MCF 10A (cell line): ENCODE measurements around the gene SSR2. TPM values are rescaled to one million over a fixed set of nuclear protein-coding genes. Genes with fewer than 3 reads are reported as not detected.
A peak's percentile ranks its signal among the peaks of the same experiment; 100 is the strongest.

Experiments used
- BruUV-seq: library from RNA; stranded (reverse); fragments of 400-500 nt; replicated peaks from 2 replicates; lab custom pipeline; 2021; lab: Mats Ljungman, UMichigan
- CTCF ChIA-PET: fragments of 300-600 bp; sonication (Branson Sonifier 250); formaldehyde crosslinking; extraction: SDS; loops from one replicate; lab custom pipeline; 2021; ENCODE audit warnings: antibody characterized with exemption, inconsistent platforms; lab: Yijun Ruan, JAX
- POLR2A ChIA-PET: fragments of 300-600, 350-650 bp; sonication (Branson Sonifier 250); formaldehyde crosslinking; extraction: SDS; loops from one replicate; lab custom pipeline; 2020; ENCODE audit warnings: antibody characterized with exemption, inconsistent platforms; lab: Yijun Ruan, JAX
- DNase-seq: peaks from one replicate; pipeline ENCODE4 v3.0.0-alpha.2; 2018; ENCODE audit not compliant: unreplicated experiment
- H3K27ac Mint-ChIP-seq: one replicate; pipeline ENCODE4 v1.8.0; 2022; ENCODE audit warnings: mild to moderate bottlenecking, low read depth, mixed read lengths; ENCODE audit not compliant: unreplicated experiment
- H3K27me3 Mint-ChIP-seq: one replicate; pipeline ENCODE4 v1.8.0; 2022; ENCODE audit warnings: mixed read lengths; ENCODE audit not compliant: insufficient read depth, unreplicated experiment
- H3K36me3 Mint-ChIP-seq: one replicate; pipeline ENCODE4 v1.8.0; 2022; ENCODE audit warnings: mild to moderate bottlenecking, moderate library complexity, mixed read lengths; ENCODE audit not compliant: insufficient read depth, unreplicated experiment
- H3K4me1 Mint-ChIP-seq: one replicate; pipeline ENCODE4 v1.8.0; 2022; ENCODE audit warnings: mixed read lengths; ENCODE audit not compliant: insufficient read depth, unreplicated experiment
- H3K4me3 Mint-ChIP-seq: one replicate; pipeline ENCODE4 v1.8.0; 2022; ENCODE audit warnings: mild to moderate bottlenecking, moderate library complexity, mixed read lengths; ENCODE audit not compliant: unreplicated experiment
- H3K9me3 Mint-ChIP-seq: one replicate; pipeline ENCODE4 v1.8.0; 2022; ENCODE audit warnings: mixed read lengths; ENCODE audit not compliant: unreplicated experiment
- intact Hi-C: fragments of 100-400 bp; cut with micrococcal nuclease; formaldehyde crosslinking; loops from 2 replicates; pipeline ENCODE4 v1.14.1; 2022
- total RNA-seq: library from RNA; stranded (reverse); gene quantifications from 2 replicates; pipeline ENCODE4 v1.2.3, GENCODE V29; 2022
- TF ChIP-seq, protein P1 (sequence below): fragments of 200-600 bp; IDR thresholded peaks from one replicate; pipeline ENCODE4 v1.8.0; 2022; ENCODE audit warnings: antibody characterized with exemption, mild to moderate bottlenecking; ENCODE audit not compliant: unreplicated experiment

Gene SSR2
- total RNA-seq, 1 experiment from 2014 or later, result 477 TPM

DNA sequence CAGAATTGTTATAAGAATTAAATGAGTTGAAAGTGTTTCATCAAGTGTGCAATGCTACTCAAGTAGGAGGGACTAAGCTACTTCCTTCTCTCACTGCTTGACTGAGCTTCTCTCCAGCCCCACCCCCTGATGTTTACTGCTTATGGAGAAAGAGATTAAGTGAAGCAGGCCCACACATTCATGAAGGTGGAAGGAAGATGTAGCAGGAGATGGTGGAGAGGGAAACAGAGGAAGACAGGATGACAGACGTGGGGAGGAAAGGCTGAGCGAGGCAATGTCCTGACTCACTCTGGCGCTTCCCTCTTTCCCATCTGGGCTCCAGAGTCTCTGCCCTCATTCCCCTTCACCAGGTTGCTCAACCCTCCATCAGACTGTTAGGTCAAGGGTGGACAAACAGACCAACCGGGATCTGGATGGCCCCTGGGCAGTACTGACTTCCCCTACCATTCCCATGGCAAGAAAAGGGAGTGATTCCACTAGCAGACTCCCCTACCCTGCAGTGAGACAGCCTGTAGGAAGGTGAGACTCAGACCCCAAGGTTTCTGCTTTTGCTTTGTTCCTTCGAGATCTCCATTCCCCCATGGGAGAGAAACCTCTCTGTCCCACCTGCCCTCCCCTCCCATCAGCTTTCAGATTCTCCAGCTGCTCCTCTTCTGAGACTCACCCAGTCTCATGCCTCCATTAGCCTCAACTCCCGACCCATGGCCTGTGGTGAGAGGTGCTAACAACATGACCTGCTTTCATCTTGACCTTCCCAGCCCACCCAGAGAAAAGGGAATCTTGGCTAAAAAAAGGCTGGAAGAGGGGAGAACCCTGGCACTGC, 39.3 kb downstream of the SSR2 start:
- Mint-ChIP-seq H3K27ac (peak overlapping the region; percentile 90), H3K4me1 (peaks cover 69% of the 10 kb centered on the region), H3K4me3 (peak overlapping the region; percentile 81), H3K36me3 (peaks cover 20% of the 10 kb centered on the region), H3K9me3 (no peaks in the 10 kb centered on the region), H3K27me3 (no peaks in the 10 kb centered on the region)
- DNase-seq, result peak; percentile 93
- ChIA-PET POLR2A (interaction anchor here (0.6 to 13.3 kb wide), 12 partner anchors 17 to 712 kb away, joined by 3 to 294 read pairs (median 4); partner anchors contain the start of genes KHDC4 and RXFP4), CTCF (interaction anchor here (0.5 to 11.9 kb wide), 12 partner anchors 7 to 611 kb away, joined by 3 to 136 read pairs (median 6); partner anchors contain the start of genes KHDC4 and RXFP4)
- TF ChIP-seq, protein P1, sequence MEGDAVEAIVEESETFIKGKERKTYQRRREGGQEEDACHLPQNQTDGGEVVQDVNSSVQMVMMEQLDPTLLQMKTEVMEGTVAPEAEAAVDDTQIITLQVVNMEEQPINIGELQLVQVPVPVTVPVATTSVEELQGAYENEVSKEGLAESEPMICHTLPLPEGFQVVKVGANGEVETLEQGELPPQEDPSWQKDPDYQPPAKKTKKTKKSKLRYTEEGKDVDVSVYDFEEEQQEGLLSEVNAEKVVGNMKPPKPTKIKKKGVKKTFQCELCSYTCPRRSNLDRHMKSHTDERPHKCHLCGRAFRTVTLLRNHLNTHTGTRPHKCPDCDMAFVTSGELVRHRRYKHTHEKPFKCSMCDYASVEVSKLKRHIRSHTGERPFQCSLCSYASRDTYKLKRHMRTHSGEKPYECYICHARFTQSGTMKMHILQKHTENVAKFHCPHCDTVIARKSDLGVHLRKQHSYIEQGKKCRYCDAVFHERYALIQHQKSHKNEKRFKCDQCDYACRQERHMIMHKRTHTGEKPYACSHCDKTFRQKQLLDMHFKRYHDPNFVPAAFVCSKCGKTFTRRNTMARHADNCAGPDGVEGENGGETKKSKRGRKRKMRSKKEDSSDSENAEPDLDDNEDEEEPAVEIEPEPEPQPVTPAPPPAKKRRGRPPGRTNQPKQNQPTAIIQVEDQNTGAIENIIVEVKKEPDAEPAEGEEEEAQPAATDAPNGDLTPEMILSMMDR, result no peak
- no TSS peak for BruUV-seq
- intact Hi-C loops, result loop anchor here (10.0 kb wide), 1 partner anchor 257 kb away; no protein-coding TSS in a partner anchor

DNA sequence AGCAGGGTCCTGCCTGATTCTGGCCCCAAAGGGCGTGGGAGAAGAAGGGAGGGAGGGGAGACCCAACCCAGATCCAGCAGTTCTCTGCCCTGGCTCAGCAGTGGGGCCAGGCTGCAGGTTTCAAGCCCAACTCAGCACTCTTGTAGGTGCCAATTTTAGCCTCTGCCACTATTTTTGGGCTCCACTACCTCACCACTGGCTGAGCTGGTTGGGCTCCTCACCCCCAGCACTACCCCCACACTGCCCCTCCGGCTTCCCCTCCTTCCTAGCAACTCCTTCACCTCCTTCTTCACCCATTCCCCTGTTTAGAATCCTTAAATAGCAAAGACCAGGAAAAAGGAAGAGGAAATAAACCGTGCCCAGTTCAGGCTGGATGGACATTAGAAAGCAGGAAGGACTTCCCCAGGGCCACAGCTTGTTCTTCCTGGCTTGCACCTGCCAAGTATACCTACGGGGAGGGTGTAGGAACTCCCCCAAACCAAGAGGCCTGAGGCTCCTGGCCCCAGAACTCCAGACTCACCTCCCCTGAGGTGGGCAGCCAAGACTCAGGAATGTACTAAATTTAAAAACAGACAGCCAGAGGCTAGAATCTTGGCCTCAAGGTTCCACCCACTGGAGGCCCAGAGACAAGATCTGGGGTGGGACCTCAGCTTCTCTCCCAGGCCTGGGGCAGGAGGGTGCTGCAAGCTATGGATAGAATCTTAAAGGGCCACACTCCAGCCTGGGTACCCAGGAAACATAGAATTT, 41.0 kb downstream of the SSR2 start:
- Mint-ChIP-seq H3K36me3 (peaks cover 20% of the 10 kb centered on the region), H3K4me1 (peaks cover 87% of the 10 kb centered on the region), H3K4me3 (peak overlapping the region; percentile 81), H3K27me3 (no peaks in the 10 kb centered on the region), H3K27ac (peak overlapping the region; percentile 90), H3K9me3 (no peaks in the 10 kb centered on the region)
- peak; percentile 83 for DNase-seq
- CTCF ChIA-PET, result interaction anchor here (0.6 to 11.9 kb wide), 9 partner anchors 9 to 150 kb away, joined by 4 to 136 read pairs (median 11); partner anchors contain the start of genes KHDC4 and RXFP4
- no TSS peak for BruUV-seq
- TF ChIP-seq, protein P1, result no peak
- POLR2A ChIA-PET, result interaction anchor here (0.6 to 13.3 kb wide), 15 partner anchors 9 to 753 kb away, joined by 3 to 294 read pairs (median 5); partner anchors contain the start of genes KHDC4, PMF1 and RXFP4
- intact Hi-C loops, result loop anchor here (1.0 to 10.0 kb wide), 2 partner anchors 17 to 255 kb away; no protein-coding TSS in a partner anchor

DNA sequence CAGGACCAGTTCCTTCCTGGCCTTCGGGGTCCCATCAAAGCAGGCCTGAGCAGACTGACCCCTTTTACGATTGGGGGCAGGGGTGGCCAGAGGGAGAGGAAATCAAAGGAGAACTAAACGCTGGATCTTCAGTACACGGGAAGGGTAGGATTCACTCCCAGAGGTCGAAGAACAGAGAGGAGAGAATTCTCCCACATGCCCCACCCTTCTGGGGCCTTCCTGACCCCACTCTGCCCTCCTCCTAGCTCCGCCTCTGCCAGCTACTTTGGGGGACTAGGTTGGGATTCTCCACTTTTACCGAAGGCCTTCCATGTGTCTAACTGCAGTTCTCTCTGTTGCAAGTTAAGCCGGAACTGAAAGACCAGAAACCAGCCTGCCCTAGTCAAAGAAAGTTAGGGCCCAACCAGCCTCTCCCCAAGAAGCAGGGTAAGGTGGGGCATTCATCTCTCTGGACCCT, 41.8 kb downstream of the SSR2 start:
- H3K36me3 Mint-ChIP-seq, result peaks cover 20% of the 10 kb centered on the region
- peak overlapping the region; percentile 81 for H3K4me3 Mint-ChIP-seq
- BruUV-seq, result TSS peak; percentile 71
- no peaks in the 10 kb centered on the region for H3K27me3 Mint-ChIP-seq
- peaks cover 88% of the 10 kb centered on the region for H3K4me1 Mint-ChIP-seq
- intact Hi-C loops, result loop anchor here (1.0 kb wide), 1 partner anchor 17 kb away; no protein-coding TSS in a partner anchor
- H3K27ac Mint-ChIP-seq, result peak overlapping the region; percentile 90
- no peaks in the 10 kb centered on the region for H3K9me3 Mint-ChIP-seq
- TF ChIP-seq, protein P1, result no peak
- peak; percentile 74 for DNase-seq
- ChIA-PET POLR2A (interaction anchor here (0.6 to 13.3 kb wide), 18 partner anchors 10 to 532 kb away, joined by 3 to 294 read pairs (median 4); partner anchors contain the start of genes KHDC4, LAMTOR2, PMF1 and RXFP4), CTCF (interaction anchor here (0.6 to 11.9 kb wide), 9 partner anchors 11 to 111 kb away, joined by 3 to 136 read pairs (median 11); partner anchors contain the start of genes KHDC4 and RXFP4)
